GM21526 (cell line): Measurements from ENCODE around the gene WAPL.
"Not testable (repeated sequence)": the region's sequence is repeated elsewhere in the genome, so short reads cannot be mapped to it uniquely, and the experiment has no call there.

Source experiments
- ATAC-seq: cut with Tn5 transposase; IDR thresholded peaks from one replicate; pipeline ENCODE4 v1.9.1; 2021; ENCODE audit warnings: moderate library complexity; ENCODE audit not compliant: unreplicated experiment, low FRiP score

The WAPL gene

GRCh38 chr10:86521678-86522509 lies at the start of gene WAPL:
Gene WAPL, minus strand, starts transcription at chr10:86521792. Its CDS starts 3,723 bp downstream, at chr10:86518069.
- peak; percentile 93 for ATAC-seq

- no peak for ATAC-seq
Observed at GRCh38 chr10:86569335-86569734, 47.7 kb upstream of the WAPL start.

- not testable (repeated sequence) for ATAC-seq
Observed at GRCh38 chr10:86566518-86566917, 44.9 kb upstream of the WAPL start.

GRCh38 chr10:86563338-86563737 lies 41.7 kb upstream of the WAPL start:
- not testable (repeated sequence) for ATAC-seq

GRCh38 chr10:86558695-86559094 lies 37.1 kb upstream of the WAPL start:
- not testable (repeated sequence) for ATAC-seq

GRCh38 chr10:86556933-86557649 lies 35.5 kb upstream of the WAPL start:
- ATAC-seq: no peak

- no peak for ATAC-seq
Observed at GRCh38 chr10:86556532-86556931, 34.9 kb upstream of the WAPL start.

GRCh38 chr10:86553639-86554038 lies 32.0 kb upstream of the WAPL start:
- no peak for ATAC-seq

- ATAC-seq: no peak
Observed at GRCh38 chr10:86553213-86553612, 31.6 kb upstream of the WAPL start.

- no peak for ATAC-seq
Observed at GRCh38 chr10:86547296-86547695, 25.7 kb upstream of the WAPL start.

GRCh38 chr10:86545101-86545500 lies 23.5 kb upstream of the WAPL start:
- no peak for ATAC-seq

GRCh38 chr10:86540016-86540415 lies 18.4 kb upstream of the WAPL start:
- ATAC-seq: no peak

GRCh38 chr10:86538547-86538946 lies 17.0 kb upstream of the WAPL start:
- no peak for ATAC-seq

- ATAC-seq: not testable (repeated sequence)
Observed at GRCh38 chr10:86538040-86538439, 16.4 kb upstream of the WAPL start.

GRCh38 chr10:86536294-86536861 lies 14.8 kb upstream of the WAPL start:
- ATAC-seq: no peak

- peak; percentile 43 for ATAC-seq
Observed at GRCh38 chr10:86535132-86535882, 13.7 kb upstream of the WAPL start.

GRCh38 chr10:86533328-86533727 lies 11.7 kb upstream of the WAPL start:
- ATAC-seq: no peak

- ATAC-seq: not testable (repeated sequence)
Observed at GRCh38 chr10:86528736-86529135, 7.1 kb upstream of the WAPL start.

- no peak for ATAC-seq
Observed at GRCh38 chr10:86526606-86527005, 5.0 kb upstream of the WAPL start.

GRCh38 chr10:86525713-86526112 lies 4.1 kb upstream of the WAPL start:
- ATAC-seq: not testable (repeated sequence)
